ENCODE measurements around the gene DPP10.
"Not testable (repeated sequence)": the region's sequence is repeated elsewhere in the genome, so short reads cannot be mapped to it uniquely, and the experiment has no call there.

The DPP10 gene

DNA sequence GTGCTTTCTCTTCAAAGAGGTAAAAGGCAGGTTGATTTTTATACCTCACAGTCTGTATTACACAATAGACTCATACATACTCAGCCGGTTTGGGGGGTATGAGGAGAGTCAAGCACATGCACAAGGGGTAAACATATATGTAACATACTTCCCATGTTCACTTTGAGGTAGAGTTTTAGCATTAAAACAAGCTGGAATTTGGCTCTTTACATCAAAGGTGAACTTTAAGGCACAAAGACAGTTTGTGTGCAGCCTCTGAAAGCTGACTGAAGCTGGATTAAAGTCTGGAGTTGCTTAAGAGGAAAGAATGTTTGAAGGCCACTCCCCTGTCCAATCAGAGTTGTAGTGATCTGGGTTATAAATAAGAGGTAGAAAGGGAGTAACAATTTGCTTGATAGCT, 282.0 kb downstream of the DPP10 start:
- DNase-seq (ENCODE audit: low spot score) = no peak

DNA sequence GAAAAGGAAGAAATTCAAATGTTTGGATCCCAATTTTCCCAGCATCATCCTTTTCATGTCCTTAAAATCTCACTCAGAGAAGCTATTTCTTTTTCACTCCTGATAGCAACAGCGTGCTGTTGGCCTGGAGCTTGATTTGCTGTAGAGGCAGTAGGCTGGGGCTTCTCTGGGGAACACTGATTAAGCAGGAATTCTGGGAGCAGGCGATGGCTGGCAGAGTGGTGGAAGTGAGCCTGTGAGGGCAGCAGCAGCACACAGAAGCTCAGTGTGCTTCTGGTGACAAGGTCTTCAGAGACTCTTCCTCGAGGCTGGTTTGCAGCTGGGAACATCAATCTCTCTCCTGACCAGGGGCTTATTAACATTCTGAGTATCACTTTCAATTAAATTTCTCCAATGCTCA, 284.6 kb downstream of the DPP10 start:
- no peak for DNase-seq (ENCODE audit: low spot score)

DNA sequence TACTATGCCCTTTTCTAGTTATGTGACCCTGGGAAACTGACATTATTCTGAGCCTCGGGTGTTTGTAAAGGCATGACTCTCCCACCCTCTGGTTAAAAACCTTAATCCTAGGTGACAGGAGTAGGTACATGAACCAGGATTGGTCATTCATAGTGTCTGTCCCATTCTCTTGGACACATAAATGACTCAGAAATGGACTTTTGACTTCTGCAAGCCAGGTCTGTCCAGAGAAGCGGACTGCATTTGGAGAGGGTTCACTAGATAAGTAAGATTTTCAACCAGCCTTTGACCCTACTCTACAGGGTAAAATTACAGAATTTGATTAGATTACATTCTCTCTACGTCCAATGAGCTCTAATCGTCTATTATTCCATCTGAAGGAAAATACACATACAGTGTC, 285.9 kb downstream of the DPP10 start:
- no peak for DNase-seq (ENCODE audit: low spot score)

DNA sequence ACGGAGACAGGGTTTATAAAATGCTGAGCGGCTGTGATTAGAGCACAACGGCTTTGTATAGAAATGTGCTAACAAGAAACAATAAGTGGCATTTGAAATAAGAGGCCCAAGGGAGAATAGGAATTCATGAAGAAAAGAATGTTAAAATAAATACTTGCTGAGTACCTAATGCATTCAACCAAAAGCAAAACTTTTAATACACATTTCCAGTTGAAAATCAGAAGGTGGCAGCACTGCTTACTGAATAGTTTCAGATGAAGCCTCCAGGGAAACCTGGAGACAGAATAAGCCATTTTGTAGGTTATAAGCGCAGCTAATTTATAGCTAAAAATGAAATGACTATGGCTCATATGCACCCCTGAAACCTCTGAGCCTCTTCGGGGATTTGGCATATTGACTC, 286.6 kb downstream of the DPP10 start:
- DNase-seq (ENCODE audit: low spot score) = no peak

DNA sequence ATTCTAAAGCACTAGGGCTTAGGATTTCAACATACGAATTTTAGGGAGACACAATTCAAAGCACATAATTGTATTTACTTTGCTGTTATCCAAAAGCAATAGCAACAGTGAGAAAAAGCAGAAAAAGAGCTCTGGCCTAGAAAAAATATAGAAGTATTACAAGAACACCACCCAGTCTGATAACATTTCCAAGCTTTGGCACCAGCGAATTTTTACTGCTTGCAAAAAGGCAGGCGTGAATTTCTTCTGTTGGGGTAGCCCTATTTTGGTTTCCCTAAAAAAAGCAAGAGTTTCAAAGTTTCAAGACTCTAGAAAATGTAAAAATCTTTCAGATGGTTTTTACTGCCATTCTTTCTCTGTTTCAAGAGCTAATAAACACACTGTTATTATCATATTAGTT, 292.7 kb downstream of the DPP10 start:
- no peak for DNase-seq (ENCODE audit: low spot score)

DNA sequence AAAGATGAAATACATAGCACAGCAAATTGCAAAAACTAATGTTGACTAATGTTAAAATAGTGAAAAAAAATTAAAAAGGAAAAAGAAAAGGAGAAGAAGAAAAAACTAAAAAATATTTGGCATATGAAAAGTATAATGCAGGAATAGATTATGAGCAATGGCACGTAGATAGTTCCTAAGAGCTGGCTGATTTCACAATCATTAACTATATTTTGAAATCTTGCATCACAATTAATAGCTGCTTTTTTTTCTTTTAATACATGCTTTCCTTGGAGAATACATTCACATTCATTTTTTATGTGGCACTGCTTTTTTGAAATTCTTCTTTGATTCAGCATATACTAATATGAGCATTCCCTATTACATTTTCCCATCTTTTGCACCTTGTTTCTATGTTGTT, 299.8 kb downstream of the DPP10 start:
- no peak for DNase-seq (ENCODE audit: low spot score)

DNA sequence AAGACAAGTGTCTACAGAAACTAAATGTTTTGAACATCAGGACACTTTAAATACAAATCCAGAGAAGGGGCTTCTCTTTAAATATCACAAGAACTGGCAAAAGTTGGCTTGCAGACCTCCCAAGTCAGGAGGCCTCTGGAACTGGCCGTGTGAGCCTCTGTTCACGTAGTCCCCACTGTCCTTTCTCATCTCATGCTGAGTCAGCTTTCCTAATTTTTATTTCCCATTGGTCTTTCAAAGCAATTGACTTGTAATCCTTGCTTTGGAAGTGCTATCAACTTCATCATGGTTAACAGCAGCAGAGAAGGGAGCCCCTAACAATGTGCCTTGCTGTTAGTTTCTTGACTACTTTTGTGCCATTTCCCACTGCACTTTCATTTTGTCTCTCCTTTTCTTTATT, 303.3 kb downstream of the DPP10 start:
- DNase-seq (ENCODE audit: low spot score) = no peak

DNA sequence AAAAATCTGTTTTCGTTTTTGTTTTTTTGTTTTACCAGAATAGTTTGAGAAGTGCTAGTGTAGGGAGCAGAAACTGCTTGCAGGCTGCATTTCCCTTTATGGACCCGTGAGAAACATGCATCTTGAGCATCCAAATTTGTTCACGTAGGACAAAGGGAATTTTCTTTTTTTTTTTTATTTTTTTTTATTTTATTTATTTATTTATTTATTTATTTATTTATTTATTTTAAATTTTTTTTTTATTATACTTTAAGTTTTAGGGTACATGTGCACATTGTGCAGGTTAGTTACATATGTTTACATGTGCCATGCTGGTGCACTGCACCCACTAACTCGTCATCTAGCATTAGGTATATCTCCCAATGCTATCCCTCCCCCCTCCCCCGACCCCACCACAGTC, 305.7 kb downstream of the DPP10 start:
- not testable (repeated sequence) for DNase-seq (ENCODE audit: low spot score)

DNA sequence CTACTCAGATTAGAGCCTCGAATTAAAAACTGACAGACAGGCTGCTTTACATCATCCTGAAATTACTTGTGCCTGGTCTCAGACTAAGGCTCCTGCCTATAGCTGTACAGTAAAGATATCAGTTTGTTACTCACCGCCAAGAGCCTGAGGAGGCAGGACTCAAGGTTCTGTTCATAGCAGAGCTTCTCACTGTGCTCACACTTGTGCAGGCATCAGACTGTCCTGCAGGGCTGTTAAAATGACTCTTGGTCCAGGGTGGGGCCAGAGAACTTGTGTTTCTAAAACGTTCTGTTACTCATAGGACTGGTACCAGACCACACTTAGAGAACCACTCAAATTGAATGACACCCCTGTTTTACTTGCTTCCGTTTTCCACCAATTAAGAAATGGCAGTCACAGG, 310.0 kb downstream of the DPP10 start:
- no peak for DNase-seq (ENCODE audit: low spot score)

DNA sequence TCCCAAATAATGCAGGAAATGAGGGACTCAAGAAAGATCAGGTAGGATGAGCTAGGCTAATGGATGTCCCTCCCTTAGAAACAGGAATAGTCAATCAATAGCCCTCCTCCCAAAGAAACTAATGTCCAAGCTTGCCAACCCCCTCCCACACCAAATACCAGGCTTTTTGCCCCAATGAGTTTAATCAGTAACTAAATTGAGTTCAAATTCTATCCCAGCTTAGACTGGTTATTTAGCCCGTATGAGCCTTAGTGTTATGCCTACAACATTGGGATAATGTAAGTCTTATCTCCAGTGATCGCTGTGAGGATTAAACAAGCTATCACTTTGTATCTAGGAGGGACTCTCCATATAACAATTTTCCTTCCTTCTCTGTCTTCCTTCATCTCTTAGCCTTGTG, 310.7 kb downstream of the DPP10 start:
- no peak for DNase-seq (ENCODE audit: low spot score)

DNA sequence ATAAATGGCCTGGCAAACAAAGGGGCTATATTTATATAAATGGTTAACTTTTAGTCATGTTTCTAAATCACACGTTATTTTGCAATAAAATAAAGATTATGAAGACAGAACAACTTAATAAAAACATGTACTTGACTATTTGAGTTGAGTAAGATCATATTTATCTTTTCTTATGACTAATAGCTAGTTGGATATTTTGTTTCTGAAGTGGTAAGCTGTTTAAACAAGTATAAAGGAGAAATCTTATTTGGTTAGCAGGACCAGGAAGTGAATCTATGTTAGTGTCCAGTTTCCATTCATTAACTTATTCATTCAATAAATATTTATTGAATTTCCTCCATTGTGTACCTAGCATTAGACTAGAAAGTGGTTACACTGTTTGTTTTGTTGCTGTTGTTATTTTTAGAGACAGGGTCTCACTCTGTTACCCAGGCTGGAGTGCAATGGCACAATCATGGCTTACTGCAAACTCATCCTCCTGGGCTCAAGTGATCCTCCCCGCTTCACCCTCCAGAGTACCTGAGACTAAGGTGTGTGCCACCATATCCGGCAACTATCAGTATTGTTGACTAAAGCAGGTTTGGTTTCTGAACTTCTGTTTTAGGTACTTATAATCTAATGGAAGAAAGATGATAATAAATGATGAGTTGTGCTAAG, 312.6 kb downstream of the DPP10 start:
- DNase-seq (ENCODE audit: low spot score) = no peak

DNA sequence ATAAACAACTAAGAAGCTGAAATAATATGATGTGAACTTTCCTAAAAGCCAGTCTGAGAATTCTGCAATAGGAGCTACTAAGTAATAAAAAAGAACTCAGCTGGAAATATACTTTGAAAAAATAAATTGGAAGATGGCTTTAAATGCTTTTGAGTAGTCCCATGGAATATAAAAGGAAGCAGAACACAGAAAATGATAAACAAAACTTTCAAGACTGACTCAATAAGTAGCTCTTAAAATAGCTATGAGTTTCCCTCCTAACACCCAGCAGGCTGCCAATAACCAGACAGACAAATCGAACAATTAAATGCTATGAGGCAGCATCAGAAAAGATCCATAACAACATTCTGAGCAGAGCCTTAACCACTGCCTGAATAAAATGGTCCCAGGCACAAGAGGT, 319.9 kb downstream of the DPP10 start:
- DNase-seq (ENCODE audit: low spot score) = no peak

DNA sequence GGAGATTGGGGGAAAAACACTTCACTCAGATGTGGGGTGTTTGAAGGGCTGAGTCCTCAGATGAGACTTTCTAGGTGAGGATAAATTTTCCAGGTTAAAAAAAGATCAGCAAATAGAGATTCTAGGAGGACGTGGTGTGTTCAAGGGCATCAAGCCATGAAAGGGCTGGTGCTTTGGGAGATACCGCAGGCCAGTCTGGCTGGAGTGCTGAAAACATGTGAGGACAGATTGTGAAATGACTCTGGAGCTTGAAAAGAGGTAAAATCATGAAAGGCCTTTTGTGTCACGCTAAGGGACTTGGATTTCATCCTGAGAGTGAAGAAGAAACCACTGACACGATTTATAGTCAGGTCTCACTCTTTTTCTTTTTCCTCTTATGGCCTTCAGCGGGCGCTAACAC, 320.5 kb downstream of the DPP10 start:
- no peak for DNase-seq (ENCODE audit: low spot score)

DNA sequence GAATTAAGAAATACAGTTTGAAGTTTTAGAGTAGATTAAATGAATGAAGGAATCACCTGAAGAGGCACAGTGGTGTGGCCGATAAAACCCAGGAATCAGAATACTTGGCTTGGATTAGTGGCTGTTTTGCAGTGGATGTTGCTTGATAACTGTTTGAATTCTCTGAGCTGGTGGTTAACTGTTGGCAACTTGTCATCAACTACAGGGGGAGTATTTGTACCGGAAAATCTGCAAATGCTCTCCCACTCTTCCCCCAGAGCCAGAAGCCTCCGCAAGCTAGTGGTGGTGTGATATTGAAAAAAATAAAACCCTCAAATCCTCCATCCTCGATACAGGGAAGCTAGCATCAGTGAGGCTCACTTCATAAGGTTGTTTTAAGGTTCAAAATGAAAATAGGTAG, 326.7 kb downstream of the DPP10 start:
- no peak for DNase-seq (ENCODE audit: low spot score)

DNA sequence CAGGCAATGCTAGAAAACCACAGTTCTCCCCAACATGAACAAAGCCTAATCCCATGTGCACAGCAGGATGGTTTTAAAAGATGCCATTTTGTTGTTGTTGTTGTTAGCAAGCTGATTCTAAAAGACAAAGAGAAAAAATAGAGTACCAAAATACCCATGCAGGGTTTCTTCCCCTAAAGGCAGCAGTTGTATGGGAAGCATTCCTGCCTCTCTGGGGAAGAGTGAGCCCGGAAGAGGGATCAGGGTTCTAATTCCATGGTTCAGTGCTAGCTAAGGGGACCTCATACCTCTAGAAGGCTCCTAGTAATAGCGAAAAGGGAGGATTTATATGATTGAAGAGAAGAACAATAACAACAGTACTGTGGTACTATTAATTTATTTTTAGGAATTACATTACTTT, 327.6 kb downstream of the DPP10 start:
- DNase-seq (ENCODE audit: low spot score) = no peak

DNA sequence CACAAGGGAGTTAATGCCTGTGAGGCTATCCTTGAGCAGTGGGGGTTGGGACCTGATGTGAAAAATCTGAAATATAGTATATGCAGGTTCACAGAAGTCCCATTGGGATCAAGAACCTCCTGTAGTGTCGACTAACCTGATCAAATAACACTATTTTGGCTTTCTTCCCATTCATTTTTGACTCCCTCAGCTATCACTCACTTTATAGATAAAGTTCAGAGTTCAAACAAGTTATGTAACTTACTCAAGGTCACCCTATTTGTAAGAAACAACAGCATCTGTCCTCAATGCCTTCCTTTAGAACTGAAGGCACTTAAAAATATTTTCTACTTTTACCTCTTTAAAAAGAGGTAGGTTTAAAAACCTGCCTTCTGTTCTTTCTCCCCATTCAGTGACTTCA, 341.6 kb downstream of the DPP10 start:
- no peak for DNase-seq (ENCODE audit: low spot score)

DNA sequence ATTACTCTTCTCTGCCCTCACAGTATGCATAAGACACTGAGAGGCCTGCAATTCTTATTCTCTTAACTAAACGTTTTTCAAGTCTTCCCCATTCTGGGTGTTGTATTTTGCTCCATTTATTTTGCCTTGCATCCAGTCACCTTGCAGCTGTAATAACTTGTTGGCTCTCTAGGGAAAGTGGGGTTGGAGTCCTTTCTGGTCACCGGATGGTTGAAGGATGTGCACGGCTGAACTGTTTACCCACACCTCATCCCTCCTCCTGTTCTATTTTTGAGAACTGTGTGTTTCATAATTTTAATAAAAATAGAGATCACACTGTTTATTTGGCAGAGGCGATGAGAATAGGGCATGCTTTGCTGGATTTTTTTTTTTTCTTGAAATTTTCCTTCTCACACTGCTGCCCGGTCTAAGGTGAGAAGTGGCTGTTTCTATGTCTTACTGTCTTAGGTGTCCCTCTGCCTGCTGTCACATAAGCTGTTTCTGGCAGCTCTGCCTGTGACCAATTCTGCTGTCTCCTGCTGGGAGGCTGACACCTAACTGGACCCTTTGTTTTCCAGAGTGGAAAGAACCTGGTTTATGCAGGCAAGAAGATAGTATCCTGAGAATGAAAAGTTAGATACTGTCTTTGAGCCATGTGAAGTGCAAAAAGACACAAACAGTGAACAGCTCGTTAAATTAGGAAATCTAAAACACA, 342.6 kb downstream of the DPP10 start:
- no peak for DNase-seq (ENCODE audit: low spot score)

DNA sequence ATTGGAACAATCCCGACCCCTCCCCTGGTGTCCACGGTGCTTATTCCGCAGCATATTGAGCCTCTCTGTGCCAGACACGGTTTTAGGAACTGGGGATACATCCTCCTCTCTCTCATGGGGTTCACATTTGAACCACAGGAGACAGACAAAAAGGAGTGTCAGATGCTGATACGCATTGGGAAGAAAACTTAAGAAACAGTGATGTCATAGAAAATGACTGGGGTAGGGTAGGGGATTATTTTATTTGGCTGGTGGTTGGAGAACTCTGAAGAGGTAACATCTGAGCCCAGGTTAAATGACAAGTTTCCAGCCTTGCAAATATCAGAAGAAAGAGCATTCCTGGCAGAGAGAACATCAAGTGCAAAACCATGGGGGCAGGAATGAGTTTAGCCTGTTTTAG, 344.5 kb downstream of the DPP10 start:
- no peak for DNase-seq (ENCODE audit: low spot score)

DNA sequence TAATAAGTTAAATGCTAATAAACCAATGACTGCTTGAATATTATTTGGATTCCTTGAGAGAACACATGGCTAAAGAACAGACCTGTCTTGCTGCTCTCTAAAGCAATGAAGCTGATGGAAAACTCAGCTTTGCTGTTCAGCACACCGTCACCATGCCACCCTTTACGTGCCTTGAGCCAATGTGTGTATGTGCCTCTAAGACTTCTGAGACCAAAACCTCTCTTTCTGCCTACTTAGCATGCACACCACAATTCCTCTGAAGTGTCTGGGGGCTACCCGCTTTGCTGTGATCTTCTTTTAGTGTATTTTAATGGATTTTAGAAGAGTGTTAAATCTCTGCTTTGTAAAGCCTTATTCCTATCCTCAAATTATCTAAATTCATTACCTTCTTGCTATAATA, 345.0 kb downstream of the DPP10 start:
- DNase-seq (ENCODE audit: low spot score) = no peak

DNA sequence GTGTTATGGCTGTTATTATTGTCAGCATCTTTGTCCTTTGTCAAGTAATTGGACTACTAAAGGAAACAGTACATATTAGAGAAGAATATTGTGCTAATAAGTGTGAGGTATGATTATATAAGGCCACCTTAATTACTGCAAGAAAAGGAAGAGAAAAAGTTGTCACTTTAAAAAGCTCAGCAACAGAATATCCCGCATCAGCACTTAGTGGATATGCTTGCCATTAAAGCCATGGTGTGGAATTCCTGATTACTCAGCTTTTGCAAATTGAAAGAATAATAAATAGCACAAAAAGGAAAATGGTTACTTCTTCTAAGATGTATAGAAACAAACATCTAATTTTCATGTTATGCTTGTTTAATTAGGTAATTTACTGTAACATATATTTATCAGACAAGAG, 347.5 kb downstream of the DPP10 start:
- DNase-seq (ENCODE audit: low spot score) = no peak

DNA sequence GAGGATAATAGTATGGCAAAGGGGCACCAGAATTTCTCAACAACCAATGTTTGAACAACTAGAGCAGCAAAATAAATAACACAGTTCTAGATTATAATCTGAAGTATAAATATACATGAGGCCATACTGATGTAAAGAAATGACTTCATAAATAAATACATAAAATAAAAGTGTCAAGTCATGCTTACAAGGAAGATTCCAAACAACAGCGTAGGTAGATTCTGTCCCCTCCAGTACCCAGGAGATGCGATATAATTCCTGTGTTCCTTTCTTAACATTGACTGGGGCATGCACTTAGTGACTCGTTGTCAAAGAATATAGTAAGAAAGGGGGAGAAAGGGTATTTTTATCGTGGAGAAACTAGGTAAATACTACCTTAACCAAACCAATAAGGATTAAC, 355.1 kb downstream of the DPP10 start:
- DNase-seq (ENCODE audit: low spot score) = no peak

DNA sequence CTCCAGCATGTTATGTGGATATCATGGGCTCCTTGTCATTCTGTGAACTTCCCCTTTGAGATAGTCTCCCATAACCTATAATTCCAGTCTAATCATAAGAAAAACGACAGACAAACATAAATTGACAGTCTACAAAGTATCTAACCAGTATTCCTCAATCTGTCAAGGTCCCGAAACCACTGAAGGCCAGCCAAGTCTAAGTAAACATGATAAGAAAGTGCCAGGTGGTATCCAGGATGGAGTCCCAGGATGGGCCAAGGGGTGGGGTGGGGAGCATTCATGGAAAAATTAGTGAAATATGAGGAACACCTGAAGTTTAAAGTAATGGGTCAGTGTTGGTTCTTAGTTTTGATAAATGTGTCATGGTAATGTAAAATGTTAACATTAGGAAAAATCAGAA, 355.5 kb downstream of the DPP10 start:
- no peak for DNase-seq (ENCODE audit: low spot score)

DNA sequence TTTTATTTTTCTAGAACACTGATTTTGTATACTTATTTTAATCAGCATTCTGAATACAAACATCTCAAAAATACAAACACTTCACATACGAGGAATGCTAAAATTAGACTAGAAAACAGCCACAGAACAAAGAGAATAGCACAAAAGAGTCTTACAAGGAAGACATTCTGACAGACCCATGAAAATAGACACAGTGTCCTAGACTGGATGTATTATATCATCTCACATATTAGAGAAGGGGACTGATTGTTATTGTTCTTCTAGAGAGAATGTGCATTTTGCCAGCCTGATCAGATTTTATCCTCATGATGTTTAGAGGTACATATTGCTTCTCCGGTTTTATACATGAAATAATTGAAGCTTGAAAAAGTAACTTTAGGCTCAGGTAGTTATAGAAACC, 357.9 kb downstream of the DPP10 start:
- DNase-seq (ENCODE audit: low spot score) = no peak

DNA sequence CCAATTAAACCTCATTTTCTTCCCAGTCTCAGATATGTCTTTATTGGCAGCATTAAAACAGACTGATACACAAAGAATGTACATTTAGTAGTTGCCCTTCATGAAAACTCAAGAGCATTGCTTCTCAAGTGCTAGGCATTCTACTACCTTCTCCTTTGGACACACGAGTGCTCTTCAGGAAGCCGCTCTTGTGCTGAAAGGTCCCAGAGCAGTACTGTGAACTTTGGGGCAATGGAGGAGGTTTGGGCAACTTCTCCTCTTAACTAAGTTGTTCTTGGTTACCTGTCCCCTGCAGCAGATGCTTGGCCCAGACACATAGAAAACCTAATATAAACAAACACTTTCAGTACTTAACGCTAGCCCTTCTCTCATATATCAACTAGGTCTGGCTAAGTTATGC, 362.8 kb downstream of the DPP10 start:
- DNase-seq (ENCODE audit: low spot score) = no peak
